GM13977 (cell line): ENCODE measurements around the gene COX17.

Experiments used
- DNase-seq: peaks from one replicate; pipeline ENCODE4 v3.0.0; 2012; ENCODE audit warnings: low spot score
- in situ Hi-C: fragments of 300-500 bp; cut with MboI; formaldehyde crosslinking; loops from one replicate; pipeline ENCODE4 v1.12.0; 2022; ENCODE audit warnings: low sequenced_read_pairs, low pct_unique_long_range_greater_than_20kb, mixed read lengths, inconsistent platforms; ENCODE audit not compliant: unreplicated experiment
- TF ChIP-seq, protein P1 (sequence below): IDR thresholded peaks from 2 replicates; pipeline ENCODE4 v1.5.1; 2012; ENCODE audit warnings: mild to moderate bottlenecking, control low read depth; ENCODE audit not compliant: insufficient read depth; ENCODE audit errors: extremely low read depth, missing control alignments

The COX17 gene

DNA sequence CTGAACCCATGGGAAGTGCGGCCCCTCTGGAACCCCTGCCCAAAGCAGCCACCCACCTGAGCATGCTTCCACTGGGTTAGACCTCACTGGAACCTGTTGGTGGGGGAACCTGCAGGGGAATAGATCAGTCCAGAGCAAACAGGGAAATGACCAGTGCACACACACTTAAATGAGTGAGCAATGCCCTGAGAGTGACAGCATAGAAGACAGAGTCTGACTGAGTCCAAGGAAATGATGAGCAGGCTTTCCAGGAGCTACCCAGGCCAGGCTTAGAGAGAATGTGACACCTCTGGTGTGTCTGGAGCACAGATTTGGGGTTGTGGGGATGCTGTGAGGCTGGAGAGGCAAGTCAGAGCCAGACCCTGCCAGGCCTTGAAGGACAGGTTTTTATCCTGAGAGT is 51.0 kb downstream of the COX17 start:
- TF ChIP-seq, protein P1, sequence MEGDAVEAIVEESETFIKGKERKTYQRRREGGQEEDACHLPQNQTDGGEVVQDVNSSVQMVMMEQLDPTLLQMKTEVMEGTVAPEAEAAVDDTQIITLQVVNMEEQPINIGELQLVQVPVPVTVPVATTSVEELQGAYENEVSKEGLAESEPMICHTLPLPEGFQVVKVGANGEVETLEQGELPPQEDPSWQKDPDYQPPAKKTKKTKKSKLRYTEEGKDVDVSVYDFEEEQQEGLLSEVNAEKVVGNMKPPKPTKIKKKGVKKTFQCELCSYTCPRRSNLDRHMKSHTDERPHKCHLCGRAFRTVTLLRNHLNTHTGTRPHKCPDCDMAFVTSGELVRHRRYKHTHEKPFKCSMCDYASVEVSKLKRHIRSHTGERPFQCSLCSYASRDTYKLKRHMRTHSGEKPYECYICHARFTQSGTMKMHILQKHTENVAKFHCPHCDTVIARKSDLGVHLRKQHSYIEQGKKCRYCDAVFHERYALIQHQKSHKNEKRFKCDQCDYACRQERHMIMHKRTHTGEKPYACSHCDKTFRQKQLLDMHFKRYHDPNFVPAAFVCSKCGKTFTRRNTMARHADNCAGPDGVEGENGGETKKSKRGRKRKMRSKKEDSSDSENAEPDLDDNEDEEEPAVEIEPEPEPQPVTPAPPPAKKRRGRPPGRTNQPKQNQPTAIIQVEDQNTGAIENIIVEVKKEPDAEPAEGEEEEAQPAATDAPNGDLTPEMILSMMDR: no peak
- DNase-seq: no peak
- in situ Hi-C loops: no loop called here

DNA sequence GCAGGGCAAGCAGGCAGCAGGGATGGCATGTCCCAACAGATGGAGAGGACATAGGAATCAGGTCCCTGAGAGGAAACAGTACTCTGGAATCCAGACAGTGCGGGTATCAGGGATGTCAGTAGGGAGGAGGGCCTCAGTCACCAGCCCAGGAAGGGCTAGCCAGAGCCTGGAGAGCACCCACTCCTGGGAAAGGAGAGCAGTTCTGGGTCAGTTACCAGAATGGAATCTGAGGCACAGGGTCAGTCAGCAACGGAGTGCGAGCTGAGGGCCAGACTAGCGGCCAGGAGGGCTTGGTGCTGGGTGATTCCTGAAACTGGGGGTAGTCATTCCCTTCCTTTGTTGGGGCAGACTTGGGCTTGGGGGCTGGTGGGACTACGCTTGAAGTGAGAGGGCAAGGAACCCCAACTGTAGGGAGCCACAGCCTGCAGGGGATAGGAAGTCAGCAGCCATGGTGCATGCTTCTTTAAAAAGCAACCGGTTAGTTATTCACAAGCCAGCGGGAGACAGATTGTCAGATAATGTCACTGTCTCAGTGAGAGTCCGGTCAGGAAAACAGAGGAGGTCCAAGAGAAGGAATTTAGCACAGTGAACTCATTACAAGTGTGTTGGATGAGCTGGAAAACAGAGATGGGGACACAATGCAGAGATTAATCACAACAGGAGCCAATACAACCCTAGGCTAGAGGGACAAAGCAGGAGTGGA is 51.6 kb downstream of the COX17 start:
- DNase-seq: no peak
- in situ Hi-C loops: no loop called here
- TF ChIP-seq, protein P1: no peak

- in situ Hi-C loops: no loop called here
- TF ChIP-seq, protein P1: no peak
- DNase-seq: no peak
Measured at GRCh38 chr3:119624002-119624720, 53.0 kb downstream of the COX17 start.

- TF ChIP-seq, protein P1: no peak
- in situ Hi-C loops: no loop called here
- DNase-seq: no peak
Measured at GRCh38 chr3:119620899-119621298, 56.3 kb downstream of the COX17 start.
